T-cell (primary cell): ENCODE results near the gene RTTN. TPM values are rescaled to one million over a fixed set of nuclear protein-coding genes. Genes with fewer than 3 reads are reported as not detected.

Experiments
- ATAC-seq, 4 experiments: fragments of 200-7000 bp in 3 of 4; fragments of 150-1000 bp in 1 of 4; cut with Tn5 transposase; replicated peaks in 1 of 4; 1 replicate in 3 of 4; 2 replicates in 1 of 4; pipeline ENCODE4 v1.10.0; 2021; ENCODE audit warnings: moderate library complexity in 3 of 4, mild to moderate bottlenecking in 2 of 4, moderate number of reproducible peaks in 1 of 4
- CTCF ChIA-PET, 2 donors: fragments of 300-600 bp; sonication (Branson Sonifier 250); formaldehyde crosslinking; loops; one replicate each; lab custom pipeline; 2022; ENCODE audit warnings: antibody characterized with exemption in 2 of 2; lab: Charles Lee
- POLR2A ChIA-PET, 2 donors: fragments of 300-600 bp; sonication (Branson Sonifier 250); formaldehyde crosslinking; loops; one replicate each; lab custom pipeline; 2022; ENCODE audit warnings: antibody characterized with exemption in 2 of 2; lab: Charles Lee
- DNase-seq, 35 experiments: peaks; one replicate each; pipeline versions ENCODE4 v3.0.0 to v3.0.0-alpha.2; 2013 to 2023
- H3K27ac ChIP-seq: one replicate; pipeline ENCODE4 v1.5.1; 2013; ENCODE audit warnings: low read length
- H3K27me3 ChIP-seq, 2 experiments: replicated peaks in 1 of 2; 1 replicate in 1 of 2; 2 replicates in 1 of 2; pipeline versions ENCODE4 v1.6.1 to v1.7.0; 2013; ENCODE audit warnings: low read length in 1 of 2, mixed read lengths in 1 of 2; ENCODE audit not compliant: control insufficient read depth in 2 of 2, insufficient read depth in 2 of 2; ENCODE audit errors: extremely low read depth in 1 of 2
- H3K36me3 ChIP-seq, 2 donors: 1 replicate in 1 of 2; 2 replicates in 1 of 2; pipeline versions ENCODE4 v1.6.1 to v1.7.0; 2013; ENCODE audit warnings: low read length in 1 of 2; ENCODE audit not compliant: control insufficient read depth in 2 of 2, insufficient read depth in 1 of 2; ENCODE audit errors: extremely low read depth in 1 of 2
- H3K4me1 ChIP-seq, 2 experiments: 1 replicate in 1 of 2; 2 replicates in 1 of 2; pipeline versions ENCODE4 v1.6.1 to v1.7.0; 2013; ENCODE audit warnings: low read length in 2 of 2, mixed read lengths in 1 of 2; ENCODE audit not compliant: insufficient read depth in 2 of 2, control insufficient read depth in 1 of 2; ENCODE audit errors: extremely low read depth in 1 of 2
- H3K4me3 ChIP-seq, 2 donors: 1 replicate in 1 of 2; 2 replicates in 1 of 2; pipeline versions ENCODE4 v1.5.1 to v1.7.0; 2013; ENCODE audit warnings: mild to moderate bottlenecking in 2 of 2, low read length in 1 of 2, moderate library complexity in 1 of 2; ENCODE audit not compliant: control insufficient read depth in 1 of 2; ENCODE audit errors: extremely low read depth in 1 of 2
- H3K9me3 ChIP-seq: 2 replicates; pipeline ENCODE4 v1.7.0; 2013
- H3K27ac Mint-ChIP-seq, 2 donors: one replicate each; pipeline ENCODE4 v1.8.0; 2020 to 2021; ENCODE audit warnings: mild to moderate bottlenecking in 2 of 2, mixed read lengths in 2 of 2
- H3K27me3 Mint-ChIP-seq, 2 donors: one replicate each; pipeline ENCODE4 v1.8.0; 2021 to 2022; ENCODE audit warnings: mixed read lengths in 2 of 2
- H3K36me3 Mint-ChIP-seq: one replicate; pipeline ENCODE4 v1.8.0; 2021; ENCODE audit warnings: mixed read lengths
- H3K4me1 Mint-ChIP-seq, 3 donors: one replicate each; pipeline ENCODE4 v1.8.0; 2020 to 2022; ENCODE audit warnings: mixed read lengths in 3 of 3, mild to moderate bottlenecking in 1 of 3
- H3K4me3 Mint-ChIP-seq, 3 donors: one replicate each; pipeline ENCODE4 v1.8.0; 2020 to 2022; ENCODE audit warnings: mild to moderate bottlenecking in 3 of 3, mixed read lengths in 3 of 3, moderate library complexity in 3 of 3
- H3K9me3 Mint-ChIP-seq, 3 donors: one replicate each; pipeline ENCODE4 v1.8.0; 2020 to 2022; ENCODE audit warnings: mixed read lengths in 3 of 3
- WGBS: methylation state at CpG from one replicate; pipeline ENCODE4 v1.1.5; 2013; ENCODE audit warnings: missing lambda C conversion rate; ENCODE audit not compliant: insufficient coverage; 5-methylcytosine and 5-hydroxymethylcytosine counted together
- total RNA-seq, 35 experiments: library from RNA in 6 of 35; stranded (reverse) in 6 of 35; fragments of 120-200 nt in 1 of 35; gene quantifications; one replicate each; pipeline versions ENCODE4 v1.2.1 to v1.2.4 and lab custom pipeline; 2013 to 2026

RTTN gene
- total RNA-seq, 5 donors from 2014 or later (not counting 1 experiment from before 2014, with no cell fraction given), result 17.8 to 31.7 (median 19.4) TPM

- Histone ChIP-seq H3K4me1 (no peaks in the 10 kb centered on the region), H3K9me3 (no peaks in the 10 kb centered on the region), H3K27ac (no peak overlapping the region), H3K4me3 (no peak overlapping the region), H3K36me3 (no peaks in the 10 kb centered on the region), H3K27me3 (no peaks in the 10 kb centered on the region)
- ChIA-PET POLR2A (no interaction called here), CTCF (no interaction called here)
- ATAC-seq (no peak), DNase-seq (no peak)
- 80% methylated on average over 1 of the region's 1 CpG for WGBS
- Mint-ChIP-seq H3K4me1 (peaks cover 0 to 10% (median 4%) of the 10 kb centered on the region in 3 donors), H3K9me3 (peaks cover 20 to 47% (median 23%) of the 10 kb centered on the region in 3 donors), H3K36me3 (peaks cover 74% of the 10 kb centered on the region), H3K4me3 (no peak overlapping the region), H3K27me3 (no peaks in the 10 kb centered on the region), H3K27ac (no peak overlapping the region)
These were observed 212.7 kb downstream of the RTTN start for GRCh38 chr18:69992776-69993175.

GRCh38 chr18:69987870-69988269 is 217.6 kb downstream of the RTTN start:
- Histone ChIP-seq H3K4me1 (no peaks in the 10 kb centered on the region), H3K9me3 (peaks cover 3% of the 10 kb centered on the region), H3K4me3 (no peak overlapping the region), H3K27me3 (no peaks in the 10 kb centered on the region), H3K36me3 (peaks cover 0 to 12% of the 10 kb centered on the region in 2 donors), H3K27ac (no peak overlapping the region)
- WGBS, result no CpG with 5 or more reads among the region's 1 CpG
- ChIA-PET POLR2A (interaction anchor here (0.5 to 0.7 kb wide), 2 partner anchors 44 to 52 kb away, joined by 3 to 9 read pairs; no protein-coding TSS in a partner anchor), CTCF (interaction anchor here in 1 of 2 donors (0.6 kb wide), 1 partner anchor 206 kb away, joined by 3 read pairs; no protein-coding TSS in a partner anchor)
- Mint-ChIP-seq H3K36me3 (peaks cover 61% of the 10 kb centered on the region), H3K27ac (no peak overlapping the region), H3K27me3 (no peaks in the 10 kb centered on the region), H3K9me3 (peaks cover 28 to 50% (median 28%) of the 10 kb centered on the region in 3 donors), H3K4me3 (no peak overlapping the region), H3K4me1 (no peaks in the 10 kb centered on the region)
- DNase-seq (no peak), ATAC-seq (no peak)

- Mint-ChIP-seq H3K27me3 (no peaks in the 10 kb centered on the region), H3K4me1 (peaks cover 22 to 25% (median 23%) of the 10 kb centered on the region in 3 donors), H3K27ac (no peak overlapping the region), H3K9me3 (peaks cover 23 to 31% (median 27%) of the 10 kb centered on the region in 3 donors), H3K4me3 (no peak overlapping the region), H3K36me3 (peaks cover 46% of the 10 kb centered on the region)
- no peak for DNase-seq
- ATAC-seq, result no peak
- H3K27ac ChIP-seq, result no peak overlapping the region
- H3K4me3 ChIP-seq, result no peak overlapping the region
- H3K4me1 ChIP-seq, result no peaks in the 10 kb centered on the region
- WGBS, result 94% methylated on average over 2 of the region's 4 CpGs
- no peaks in the 10 kb centered on the region for H3K27me3 ChIP-seq
- peaks cover 0 to 12% of the 10 kb centered on the region in 2 donors for H3K36me3 ChIP-seq
- H3K9me3 ChIP-seq, result peaks cover 3% of the 10 kb centered on the region
- POLR2A ChIA-PET, result no interaction called here
- CTCF ChIA-PET, result no interaction called here
These were observed 220.2 kb downstream of the RTTN start for GRCh38 chr18:69985239-69985638.

GRCh38 chr18:69982417-69982816 is 223.1 kb downstream of the RTTN start:
- 100% methylated on average over 1 of the region's 4 CpGs for WGBS
- H3K9me3 ChIP-seq, result peaks cover under 1% of the 10 kb centered on the region
- H3K27ac ChIP-seq, result no peak overlapping the region
- Mint-ChIP-seq H3K4me1 (peaks cover 23 to 29% (median 24%) of the 10 kb centered on the region in 3 donors), H3K4me3 (no peak overlapping the region), H3K27me3 (no peaks in the 10 kb centered on the region), H3K36me3 (peaks cover 38% of the 10 kb centered on the region), H3K9me3 (peaks cover 7 to 8% (median 7%) of the 10 kb centered on the region in 3 donors), H3K27ac (peak overlapping the region; percentile 34 to 50)
- no peaks in the 10 kb centered on the region for H3K27me3 ChIP-seq
- ATAC-seq, result no peak
- H3K36me3 ChIP-seq, result peaks cover 0 to 12% of the 10 kb centered on the region in 2 donors
- CTCF ChIA-PET, result interaction anchor here in 1 of 2 donors (0.7 kb wide), 2 partner anchors 242 to 632 kb away, joined by 3 to 4 read pairs; no protein-coding TSS in a partner anchor
- POLR2A ChIA-PET, result no interaction called here
- H3K4me1 ChIP-seq, result no peaks in the 10 kb centered on the region
- DNase-seq, result no peak
- no peak overlapping the region for H3K4me3 ChIP-seq

- no CpG with 5 or more reads among the region's 2 CpGs for WGBS
- no peak overlapping the region for H3K4me3 Mint-ChIP-seq
- H3K27ac Mint-ChIP-seq, result peak overlapping the region; percentile 34 to 50
- POLR2A ChIA-PET, result no interaction called here
- Histone ChIP-seq H3K4me3 (no peak overlapping the region), H3K9me3 (no peaks in the 10 kb centered on the region), H3K27ac (no peak overlapping the region), H3K4me1 (no peaks in the 10 kb centered on the region), H3K36me3 (peaks cover 0 to 10% of the 10 kb centered on the region in 2 donors), H3K27me3 (no peaks in the 10 kb centered on the region)
- DNase-seq (no peak), ATAC-seq (peak in 2 of 4 experiments; percentile 33 to 67)
- peaks cover 3 to 7% (median 6%) of the 10 kb centered on the region in 3 donors for H3K9me3 Mint-ChIP-seq
- peaks cover 23 to 29% (median 24%) of the 10 kb centered on the region in 3 donors for H3K4me1 Mint-ChIP-seq
- H3K36me3 Mint-ChIP-seq, result peaks cover 38% of the 10 kb centered on the region
- no peaks in the 10 kb centered on the region for H3K27me3 Mint-ChIP-seq
- CTCF ChIA-PET, result interaction anchor here in 1 of 2 donors (0.7 kb wide), 2 partner anchors 242 to 632 kb away, joined by 3 to 4 read pairs; no protein-coding TSS in a partner anchor
These were observed 223.5 kb downstream of the RTTN start for GRCh38 chr18:69981948-69982347.

- no peaks in the 10 kb centered on the region for H3K9me3 ChIP-seq
- DNase-seq (no peak), ATAC-seq (no peak)
- peak overlapping the region; percentile 25 to 62 for H3K27ac Mint-ChIP-seq
- peaks cover 34% of the 10 kb centered on the region for H3K36me3 Mint-ChIP-seq
- H3K4me3 Mint-ChIP-seq, result peak overlapping the region in 1 of 3 donors; percentile 10
- no peaks in the 10 kb centered on the region for H3K27me3 Mint-ChIP-seq
- no peak overlapping the region for H3K27ac ChIP-seq
- H3K4me3 ChIP-seq, result no peak overlapping the region
- no CpG with 5 or more reads among the region's 3 CpGs for WGBS
- ChIA-PET CTCF (no interaction called here), POLR2A (no interaction called here)
- peaks cover 23 to 29% (median 24%) of the 10 kb centered on the region in 3 donors for H3K4me1 Mint-ChIP-seq
- H3K36me3 ChIP-seq, result peaks cover 0 to 5% of the 10 kb centered on the region in 2 donors
- no peaks in the 10 kb centered on the region for H3K4me1 ChIP-seq
- no peaks in the 10 kb centered on the region for H3K27me3 ChIP-seq
- H3K9me3 Mint-ChIP-seq, result peaks cover 3 to 13% (median 5%) of the 10 kb centered on the region in 3 donors
These were observed 224.3 kb downstream of the RTTN start for GRCh38 chr18:69980982-69981804.
